CD4-positive, alpha-beta T cell treated with Interleukin-15 for 4 hours (primary cell): ENCODE results near the gene CACNA1C.

Experiments
- DNase-seq: peaks from one replicate; pipeline ENCODE4 v3.0.0-alpha.2; 2020; ENCODE audit warnings: low spot score

CACNA1C gene

DNA sequence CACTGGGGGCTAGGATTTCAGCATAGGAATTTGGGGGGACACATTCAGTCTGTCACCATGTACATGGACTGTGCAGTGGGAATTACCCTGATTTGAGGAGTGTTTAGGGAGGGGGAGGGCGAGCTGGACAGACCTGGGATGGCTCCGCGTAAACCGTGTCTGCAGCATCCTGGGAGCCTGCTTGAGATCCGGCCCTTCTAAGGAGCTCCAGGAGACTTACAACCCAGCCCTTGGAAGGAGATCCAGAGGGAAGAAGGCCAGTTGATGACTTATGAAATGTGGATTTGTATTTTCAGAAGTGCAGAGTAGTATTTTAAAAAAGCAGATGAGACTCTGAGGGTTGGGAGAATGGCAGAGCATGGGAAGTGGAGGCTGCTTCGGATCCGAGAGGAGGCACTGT is 153.2 kb downstream of the CACNA1C start:
- no peak for DNase-seq

DNA sequence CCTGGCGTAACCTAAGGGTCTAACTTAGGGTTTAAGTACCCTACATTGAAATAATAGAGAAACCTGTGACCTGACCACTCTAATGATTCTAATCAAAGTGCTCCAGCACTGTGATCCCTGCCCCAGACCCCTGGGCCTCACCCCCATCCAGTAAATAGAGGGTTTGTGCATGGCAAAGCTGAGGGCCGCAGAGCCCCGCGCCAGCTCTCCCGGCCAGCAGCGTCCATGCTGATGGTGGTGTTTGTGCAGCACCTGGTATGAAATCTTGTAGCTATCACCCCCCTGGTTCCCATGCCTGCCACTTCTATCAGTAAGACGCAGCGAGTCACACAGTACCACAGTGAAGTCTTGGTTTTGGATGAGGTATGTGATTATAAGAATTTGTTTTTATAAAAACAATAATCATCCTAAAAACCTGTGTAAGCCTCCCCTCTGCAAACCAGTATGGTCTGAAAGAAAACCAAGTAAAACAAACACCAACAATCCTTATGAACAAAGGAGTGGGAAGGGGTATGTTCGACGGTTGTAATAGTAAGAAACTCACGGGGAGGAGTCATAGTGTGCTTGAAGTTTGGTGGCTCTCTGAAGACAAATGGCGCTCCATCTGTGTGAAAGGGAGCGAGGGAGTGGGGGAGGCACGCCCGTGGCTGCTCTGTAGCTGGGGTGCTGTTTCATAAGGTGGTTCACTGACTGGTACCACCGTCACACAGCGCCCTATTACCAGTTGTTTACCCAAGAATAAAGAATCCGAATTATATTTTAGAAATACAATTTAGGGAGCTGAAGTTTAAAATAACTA is 156.2 kb downstream of the CACNA1C start:
- DNase-seq, result no peak

DNA sequence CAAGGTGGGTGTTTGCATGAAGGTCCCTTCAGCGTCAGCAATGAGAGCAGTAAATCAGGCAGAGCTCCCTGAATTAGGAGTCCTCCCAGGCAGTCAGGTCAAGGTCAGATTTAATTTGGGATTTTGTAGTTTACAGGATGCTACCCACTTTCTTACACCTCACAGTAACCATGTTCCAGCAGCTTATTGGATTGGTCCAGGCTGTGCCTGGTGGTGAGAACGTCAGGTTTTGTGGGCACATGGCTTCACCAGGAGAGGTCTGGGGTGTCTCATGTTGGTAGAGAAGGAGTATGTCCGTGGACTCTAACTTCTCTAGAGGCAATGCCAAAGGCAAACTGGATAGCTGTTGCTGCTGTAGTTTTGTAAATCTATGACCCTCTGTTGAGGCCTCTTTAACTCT is 158.3 kb downstream of the CACNA1C start:
- DNase-seq, result no peak

DNA sequence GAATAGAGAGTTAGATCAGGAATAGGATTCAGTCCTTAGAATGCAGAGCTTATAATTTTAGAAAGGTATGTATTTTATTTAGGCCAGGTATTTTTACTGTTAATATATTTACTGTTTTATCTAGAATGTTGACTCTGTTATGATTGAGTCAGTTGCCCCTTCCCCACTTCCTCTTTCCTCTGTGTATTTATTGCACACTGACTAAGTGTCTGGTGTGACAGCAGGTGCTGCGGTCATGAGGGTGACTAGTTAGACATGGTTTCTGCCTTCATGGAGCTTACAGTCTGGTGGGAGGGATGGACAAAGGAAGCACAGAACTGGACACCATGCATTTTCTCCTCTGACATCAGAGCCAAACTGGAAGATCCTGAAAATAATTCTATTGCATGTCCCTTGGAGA is 159.8 kb downstream of the CACNA1C start:
- DNase-seq, result no peak

DNA sequence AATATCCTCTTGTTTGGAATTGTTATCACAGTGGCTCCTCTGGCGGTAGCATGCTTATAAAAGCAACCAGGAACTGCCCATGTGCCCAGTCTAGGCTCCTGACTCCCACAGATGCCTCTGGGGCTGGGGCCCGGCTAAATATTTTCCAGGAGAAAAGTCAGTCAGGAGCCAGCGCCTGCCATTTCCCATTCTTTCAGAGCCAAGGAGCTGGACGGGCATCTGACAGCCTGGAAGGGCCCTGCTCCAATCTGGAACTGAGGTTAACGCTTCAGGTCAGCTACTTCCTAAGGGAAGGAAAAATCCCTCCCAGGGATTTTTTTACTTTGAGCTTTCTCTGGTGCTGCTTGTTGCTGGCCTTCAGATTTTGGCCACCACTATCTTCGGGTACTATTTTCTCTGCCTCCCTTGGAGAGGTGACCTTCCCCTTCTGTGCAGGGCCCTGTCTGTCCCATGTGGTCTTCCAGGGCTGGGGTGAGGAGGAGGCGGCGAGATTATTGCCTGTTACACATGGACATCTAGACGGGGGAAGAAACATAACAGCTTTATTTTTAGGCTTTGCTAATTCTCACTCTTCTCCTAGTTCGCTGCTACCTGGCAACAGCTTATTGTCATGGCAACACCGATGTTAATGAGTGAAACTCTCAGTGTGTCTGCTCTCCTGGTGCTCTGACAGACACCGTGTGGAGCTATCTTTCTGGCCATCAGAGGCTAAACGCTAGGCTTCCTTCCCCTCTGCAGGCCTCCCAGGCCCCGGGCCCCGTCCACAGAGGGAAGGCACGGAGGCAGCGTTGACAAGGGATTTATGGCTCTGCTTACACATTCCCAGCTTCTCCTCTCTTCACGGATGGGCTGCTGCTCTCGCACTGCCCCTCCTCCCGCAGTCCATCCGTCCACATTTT is 160.4 kb downstream of the CACNA1C start:
- DNase-seq, result no peak

DNA sequence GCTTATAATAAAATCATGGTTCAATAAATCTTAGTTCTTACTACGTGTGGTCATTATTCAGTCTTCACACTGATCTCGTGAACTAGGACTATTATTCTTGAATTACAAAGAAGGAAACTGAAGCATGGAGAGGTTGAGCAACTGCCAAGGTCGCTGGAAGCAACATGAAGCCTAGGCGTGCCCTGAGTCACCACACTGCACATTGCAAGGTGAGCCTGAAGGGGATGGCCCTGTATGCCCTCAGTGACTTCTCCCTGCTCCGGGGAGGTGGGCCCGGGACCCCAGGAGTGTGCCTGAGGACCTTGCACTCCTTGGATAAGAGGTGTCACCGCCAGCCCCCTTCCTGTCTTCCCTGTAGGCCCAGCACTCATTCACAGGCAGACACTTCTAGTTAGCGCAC is 161.6 kb downstream of the CACNA1C start:
- DNase-seq, result no peak

DNA sequence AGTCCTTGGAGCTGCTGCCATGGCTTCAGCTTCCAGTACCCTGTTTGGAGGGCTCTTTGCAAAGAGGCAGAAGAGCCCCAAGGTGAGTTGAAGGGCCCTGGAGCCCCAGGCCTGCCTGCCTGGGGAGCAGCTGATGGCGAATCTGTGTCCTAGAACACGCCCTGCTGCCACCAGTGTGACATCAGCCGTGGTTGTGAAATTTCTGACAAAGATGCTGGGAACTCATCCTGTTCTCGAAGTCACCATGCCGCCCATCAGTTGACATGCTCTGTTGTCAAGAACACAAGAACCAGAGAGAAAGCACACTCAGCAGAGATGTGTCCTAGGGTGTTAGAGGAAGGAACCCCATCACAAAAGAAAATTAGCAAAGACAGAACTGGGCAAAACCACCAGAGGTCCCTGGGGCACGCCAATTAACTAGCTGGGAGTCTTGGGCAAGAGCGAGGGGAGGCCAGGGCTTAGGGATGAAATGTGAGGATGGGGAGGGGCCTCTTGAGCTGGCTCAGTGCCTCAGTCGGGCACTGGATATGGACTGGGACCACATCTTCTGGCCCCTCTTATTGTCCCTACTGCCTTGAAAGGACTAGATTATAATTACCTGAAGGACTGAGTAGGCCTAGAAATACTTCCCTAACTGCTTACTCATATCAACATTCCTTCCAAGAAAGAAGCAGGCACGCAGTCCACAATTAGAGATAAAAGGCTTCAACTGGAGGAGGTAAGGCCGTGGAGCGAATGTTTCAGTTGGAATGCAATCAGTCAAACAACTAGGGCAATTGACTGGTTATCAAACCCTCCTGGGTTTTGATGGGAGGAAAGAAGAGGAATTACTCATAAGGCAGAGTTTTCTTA is 163.1 kb downstream of the CACNA1C start:
- DNase-seq, result no peak

DNA sequence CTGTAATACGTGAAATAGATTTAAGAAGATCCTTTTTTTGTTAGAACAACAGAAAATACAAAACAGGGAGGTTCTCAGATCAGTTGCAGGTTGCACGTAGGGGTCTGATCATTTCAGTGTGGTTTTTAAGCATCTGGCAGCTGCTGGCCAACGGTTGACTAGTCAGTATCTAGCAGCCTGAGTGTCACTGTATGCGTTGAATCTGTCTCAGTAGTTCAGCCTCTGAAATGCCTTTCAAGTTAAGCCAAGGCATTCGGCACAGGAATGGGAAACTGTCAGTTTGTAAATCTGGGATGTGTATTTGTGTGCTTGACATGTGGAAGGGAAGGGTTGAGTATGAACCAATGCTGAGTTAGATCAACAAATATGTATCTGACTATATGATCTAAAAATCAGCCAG is 165.9 kb downstream of the CACNA1C start:
- DNase-seq, result no peak

DNA sequence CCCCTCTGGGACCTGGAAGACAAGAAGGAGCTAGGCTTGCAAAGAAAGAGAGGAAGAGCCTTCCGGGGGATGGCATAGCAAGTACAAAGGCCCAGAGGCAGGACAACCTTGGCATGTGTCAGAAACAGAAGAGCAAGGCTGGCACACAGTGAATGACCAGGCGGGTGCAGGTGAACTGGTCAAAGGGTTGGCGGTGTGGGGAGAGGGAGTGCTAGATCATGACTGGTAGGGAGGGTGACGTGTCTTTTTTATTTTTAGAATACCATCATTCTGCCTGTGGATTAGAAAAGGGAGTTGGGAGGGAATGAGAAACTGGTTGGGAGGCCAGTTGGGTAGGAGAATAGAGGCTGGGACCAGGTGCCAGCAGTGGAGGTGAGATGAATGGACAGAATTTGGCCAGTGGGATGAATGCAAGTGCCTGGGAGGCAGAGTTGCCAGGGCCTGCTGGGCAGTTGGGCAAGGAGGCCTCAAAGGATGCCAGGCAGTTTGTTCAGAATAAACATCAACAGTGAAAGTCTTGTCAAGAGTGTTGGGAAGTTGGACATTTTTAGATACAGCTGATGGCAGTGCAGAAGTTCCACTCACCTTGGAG is 168.3 kb downstream of the CACNA1C start:
- DNase-seq, result no peak

DNA sequence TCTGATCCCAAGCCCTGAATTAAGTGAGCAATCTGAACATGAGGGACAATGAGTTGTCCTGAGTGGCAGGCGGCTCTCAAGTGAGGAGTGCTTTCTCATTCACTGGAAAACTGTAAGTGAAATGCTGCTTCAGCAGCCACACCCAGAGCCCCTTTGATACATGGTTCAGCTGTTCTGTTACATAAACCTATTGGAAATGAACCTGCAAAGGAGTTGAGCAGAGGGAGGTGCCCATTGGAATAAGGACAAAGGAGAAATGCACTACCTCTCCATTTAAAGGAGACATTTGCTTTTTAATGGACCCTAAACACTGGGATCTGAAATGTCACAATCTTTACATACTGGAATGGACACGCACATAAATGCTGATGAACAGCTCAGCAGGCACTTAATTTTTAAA is 169.9 kb downstream of the CACNA1C start:
- DNase-seq, result no peak

DNA sequence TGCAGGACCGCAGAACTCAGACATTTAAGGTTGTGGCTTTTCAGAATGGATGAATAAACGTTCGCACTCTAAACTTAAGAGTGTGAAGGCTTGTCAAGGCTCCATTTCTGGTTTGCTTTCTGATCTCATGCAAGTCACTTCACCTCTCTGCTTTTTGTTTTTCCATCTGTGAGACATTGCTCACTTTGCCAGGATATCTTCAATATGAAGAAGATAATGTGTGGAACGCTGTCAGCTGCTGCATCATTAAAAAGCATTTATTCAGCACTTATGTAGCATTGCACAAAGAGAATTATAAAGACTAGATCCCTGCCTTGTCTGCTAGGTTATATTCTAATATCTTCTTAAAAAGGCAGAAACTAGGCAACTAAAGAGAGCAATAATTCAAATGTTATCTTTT is 172.2 kb downstream of the CACNA1C start:
- no peak for DNase-seq

DNA sequence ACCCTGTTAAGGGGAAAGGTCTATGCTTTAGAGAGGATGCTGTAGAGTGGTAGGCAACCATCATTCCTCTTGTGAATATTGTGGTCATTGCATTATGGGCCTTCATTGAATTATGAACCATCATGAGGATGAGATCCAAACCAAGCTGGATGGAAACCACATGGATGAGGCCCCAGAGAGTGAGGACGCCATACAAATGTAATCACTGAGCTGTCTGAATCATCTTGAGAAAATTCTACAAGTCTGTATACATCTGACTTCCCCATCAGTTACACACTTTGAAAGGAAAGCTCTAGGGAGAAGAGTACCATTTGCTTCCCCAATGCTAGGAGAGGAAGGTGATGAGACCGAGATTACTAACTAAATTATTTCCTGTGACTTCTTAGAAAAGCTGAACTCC is 172.9 kb downstream of the CACNA1C start:
- DNase-seq, result no peak

DNA sequence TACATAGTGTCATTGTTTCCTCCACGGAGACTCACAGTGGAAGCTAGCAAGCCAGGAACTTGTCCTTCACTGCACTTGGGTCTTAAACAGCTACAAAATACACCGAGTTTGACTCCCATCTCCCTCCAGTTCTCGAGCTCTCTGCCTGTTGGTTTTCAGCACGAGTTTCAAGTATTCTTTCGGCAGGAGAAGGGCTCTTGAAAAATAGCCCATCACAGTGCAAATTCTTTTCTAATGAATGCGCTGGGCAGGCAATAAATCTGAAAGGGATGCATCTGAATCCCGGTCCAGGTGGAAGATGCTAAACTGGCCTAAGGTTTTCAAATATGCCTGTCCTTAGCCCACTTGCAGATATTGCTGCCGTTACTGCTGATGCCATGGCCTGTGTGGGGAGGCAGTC is 173.9 kb downstream of the CACNA1C start:
- no peak for DNase-seq

DNA sequence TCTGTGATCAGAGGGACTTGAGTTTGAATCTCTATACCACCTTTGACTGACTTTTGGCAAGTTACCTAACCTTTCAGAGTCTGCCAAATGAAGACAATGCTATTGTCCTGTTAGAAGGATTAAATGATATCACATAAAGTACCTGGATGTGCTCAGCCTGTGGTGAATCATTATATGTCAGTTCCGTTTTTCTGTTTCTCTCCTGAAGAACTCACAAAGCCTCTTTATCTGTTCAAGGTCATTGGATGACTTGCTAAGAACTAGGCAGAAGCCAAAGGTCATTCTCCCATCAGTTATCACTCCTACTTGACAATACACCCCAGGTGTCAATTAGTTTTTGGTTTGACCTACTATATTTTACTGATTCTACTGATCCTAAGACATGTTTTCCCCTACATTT is 174.6 kb downstream of the CACNA1C start:
- DNase-seq, result no peak

DNA sequence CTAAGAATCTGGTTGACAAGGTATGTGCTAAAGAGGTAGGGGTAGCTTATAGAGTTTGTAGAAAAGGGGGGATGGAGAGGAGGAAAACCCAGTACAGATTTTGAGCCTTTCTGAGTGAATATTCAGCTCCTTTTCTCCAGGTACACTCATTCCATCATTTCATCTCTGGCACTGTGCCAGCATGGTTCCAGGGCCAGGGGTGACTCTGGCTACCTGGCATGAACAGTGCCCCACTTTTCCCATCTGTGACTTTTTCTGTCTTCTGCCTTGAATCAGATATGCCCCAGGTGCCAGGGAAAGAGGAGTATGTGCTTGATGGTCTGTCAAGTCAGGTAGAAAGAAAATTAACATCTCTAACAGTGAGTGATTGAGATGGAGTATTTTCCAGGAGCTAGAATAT is 175.7 kb downstream of the CACNA1C start:
- no peak for DNase-seq

DNA sequence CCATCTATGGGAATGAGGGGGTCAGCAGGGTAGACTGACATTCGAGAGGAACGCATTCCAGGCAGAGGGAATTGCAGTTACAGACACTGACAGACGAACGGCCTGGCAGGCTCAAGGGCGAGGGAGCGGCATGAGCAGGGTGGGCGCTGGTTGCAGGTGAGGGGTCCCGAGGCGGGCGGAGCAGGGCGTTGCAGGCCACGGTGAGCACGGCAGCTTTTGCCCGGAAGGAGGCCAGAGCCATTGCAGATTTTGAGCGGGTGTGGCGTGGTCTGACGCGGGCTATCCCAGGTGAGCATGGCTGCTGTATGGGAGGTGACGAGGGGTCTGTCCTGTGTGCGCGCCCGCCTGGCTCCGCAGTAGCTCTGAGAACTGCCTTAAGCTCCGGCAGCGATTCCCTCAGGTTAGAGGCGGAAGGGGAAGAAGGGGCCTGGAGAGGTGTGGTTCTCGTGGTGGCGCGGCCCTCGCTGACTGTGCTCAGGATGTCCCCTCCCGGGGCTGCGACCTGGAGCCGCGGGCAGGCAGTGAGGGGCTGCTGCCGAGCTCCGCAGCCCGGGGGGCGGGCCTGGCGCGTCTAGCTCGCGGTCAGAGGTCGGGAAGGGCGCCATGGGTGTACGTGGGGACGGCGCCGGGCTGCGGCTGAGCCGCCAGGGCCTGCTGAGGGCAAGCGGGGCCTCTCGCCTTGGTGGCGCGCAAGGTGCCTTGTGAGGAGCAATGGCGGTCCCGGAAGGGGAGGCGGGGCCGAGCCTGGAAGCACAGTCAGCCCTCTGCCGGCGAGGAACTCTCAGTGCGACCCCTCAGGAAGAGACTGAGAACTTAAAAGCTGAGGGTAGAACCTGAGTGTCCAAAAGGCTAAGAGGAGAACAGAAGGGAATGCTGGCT is 177.1 kb downstream of the CACNA1C start:
- DNase-seq, result no peak

DNA sequence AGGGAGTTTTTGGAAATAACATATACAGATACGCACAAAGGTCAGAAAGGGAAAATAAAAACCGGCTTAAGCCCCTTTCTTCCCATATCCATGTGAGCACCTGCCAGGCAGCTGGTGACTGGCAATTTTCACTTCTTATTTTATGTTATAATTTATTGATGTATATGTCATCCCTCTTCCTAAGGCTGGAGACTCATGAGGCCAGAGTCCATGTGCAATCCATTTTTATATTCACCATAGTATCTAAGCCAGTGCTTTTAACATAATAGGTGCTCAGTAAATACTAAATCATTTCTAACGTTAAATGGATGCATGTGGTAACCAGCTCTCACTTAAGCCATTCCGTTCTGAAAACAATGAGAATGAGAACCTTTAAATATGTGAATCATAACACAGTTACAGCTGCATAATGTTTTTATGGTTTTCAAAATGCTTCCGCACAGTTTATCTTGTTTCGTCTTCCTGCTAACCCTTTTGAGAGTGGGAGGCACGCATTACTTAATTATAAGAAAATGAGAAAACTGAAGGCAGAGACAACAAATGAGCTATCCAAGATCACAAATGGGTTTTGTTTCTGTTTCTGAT is 178.3 kb downstream of the CACNA1C start:
- no peak for DNase-seq

DNA sequence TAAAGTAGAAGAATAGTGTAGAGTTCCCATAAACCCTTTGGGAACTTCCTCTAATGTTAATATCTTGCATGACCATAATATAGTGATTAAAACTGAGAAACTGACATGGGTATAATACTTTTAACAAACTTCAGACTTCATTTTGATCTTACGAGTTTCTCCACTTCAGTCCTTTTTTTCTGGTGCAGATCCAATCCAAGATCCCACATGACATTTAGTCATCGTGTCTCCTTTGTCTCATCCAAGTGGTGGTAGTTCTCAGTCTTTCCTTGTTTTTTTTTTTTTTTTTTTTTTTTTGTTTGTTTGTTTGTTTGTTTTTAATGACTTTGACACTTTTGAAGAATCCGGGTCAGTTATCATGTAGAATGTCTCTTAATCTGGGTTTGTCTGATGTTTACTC is 179.2 kb downstream of the CACNA1C start:
- no peak for DNase-seq

DNA sequence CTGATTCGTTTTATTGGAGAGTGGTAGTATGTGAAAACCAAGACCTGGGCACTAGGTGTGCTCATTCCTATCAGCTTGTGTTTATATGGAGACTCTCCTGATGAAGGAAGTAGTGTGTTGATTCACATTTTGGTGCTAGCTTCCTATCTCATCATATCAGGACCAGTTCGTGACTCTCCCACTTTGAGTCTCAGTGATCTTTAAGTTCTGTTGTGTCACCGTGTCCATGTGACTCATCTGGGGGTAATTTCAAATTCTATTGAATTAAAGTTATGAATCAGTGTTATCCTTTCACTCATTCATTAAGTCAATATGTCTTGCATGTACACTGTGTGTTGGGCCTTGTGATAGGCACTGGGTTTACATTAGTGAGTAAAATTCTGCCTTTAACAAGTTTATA is 180.2 kb downstream of the CACNA1C start:
- no peak for DNase-seq

DNA sequence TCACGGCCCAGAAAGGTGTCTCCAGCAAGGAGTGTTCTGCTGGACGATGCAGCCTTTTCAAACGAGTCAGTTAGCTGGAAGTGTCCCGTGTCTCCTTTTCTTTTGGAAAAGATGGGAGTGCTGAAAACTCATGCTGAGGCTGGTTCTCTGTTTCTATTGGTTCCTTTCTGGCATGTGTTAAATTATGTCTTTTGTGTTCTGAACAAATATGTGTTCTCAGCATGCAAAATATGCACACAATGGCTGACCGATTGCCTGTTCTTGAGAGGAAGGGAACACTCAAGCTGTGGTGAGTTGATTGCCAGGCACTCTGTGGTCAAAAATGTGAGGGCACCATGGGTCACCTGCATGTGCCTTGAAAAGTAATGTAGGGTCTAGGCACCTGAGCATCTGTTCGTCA is 181.3 kb downstream of the CACNA1C start:
- DNase-seq, result no peak
